ENCODE results near the gene CRTC3. TPM values are rescaled to one million over a fixed set of nuclear protein-coding genes. Genes with fewer than 3 reads are reported as not detected.
A peak's percentile ranks its signal among the peaks of the same experiment; 100 is the strongest.

The CRTC3 gene
- polyA plus RNA-seq, 4 donors = 3.8 to 25.4 (median 8.5) TPM

GRCh38 chr15:90529011-90529370, 732 bp upstream of the CRTC3 start:
- no peaks in the 10 kb centered on the region for H3K27me3 ChIP-seq (ENCODE audit: control insufficient read depth in 3 of 3, insufficient read depth in 3 of 3, low read length in 3 of 3)
- no peaks in the 10 kb centered on the region for H3K4me1 ChIP-seq (ENCODE audit: control insufficient read depth in 3 of 3, insufficient read depth in 2 of 3, low read depth in 1 of 3, low read length in 2 of 3)
- FAIRE-seq (no peak), DNase-seq (no peak)
- H3K9me3 ChIP-seq (ENCODE audit: control insufficient read depth in 2 of 2, insufficient read depth in 1 of 2, low read depth in 1 of 2, low read length in 1 of 2) = no peaks in the 10 kb centered on the region
- H3K36me3 ChIP-seq (ENCODE audit: control insufficient read depth in 3 of 3, insufficient read depth in 2 of 3, low read depth in 1 of 3, low read length in 3 of 3) = no peaks in the 10 kb centered on the region
- H3K27ac ChIP-seq (ENCODE audit: low read depth in 1 of 3, low read length in 2 of 3) = peak overlapping the region in 2 of 3 donors; percentile 70 to 95
- peak overlapping the region in 1 of 3 donors; percentile 76 for H3K4me3 ChIP-seq (ENCODE audit: low read depth in 1 of 3, low read length in 3 of 3)
- 76 to 85% (median 84%) methylated on average over 15 of the region's 15 CpGs for WGBS, 3 donors

GRCh38 chr15:90530250-90531051, 728 bp downstream of the CRTC3 start:
- no peak for FAIRE-seq
- Histone ChIP-seq H3K9me3 (ENCODE audit: control insufficient read depth in 2 of 2, insufficient read depth in 1 of 2, low read depth in 1 of 2, low read length in 1 of 2) (no peaks in the 10 kb centered on the region), H3K27me3 (ENCODE audit: control insufficient read depth in 3 of 3, insufficient read depth in 3 of 3, low read length in 3 of 3) (no peaks in the 10 kb centered on the region), H3K36me3 (ENCODE audit: control insufficient read depth in 3 of 3, insufficient read depth in 2 of 3, low read depth in 1 of 3, low read length in 3 of 3) (no peaks in the 10 kb centered on the region), H3K4me3 (ENCODE audit: low read depth in 1 of 3, low read length in 3 of 3) (peak overlapping the region; percentile 87 to 98 (median 95)), H3K27ac (ENCODE audit: low read depth in 1 of 3, low read length in 2 of 3) (peak overlapping the region; percentile 71 to 95 (median 81)), H3K4me1 (ENCODE audit: control insufficient read depth in 3 of 3, insufficient read depth in 2 of 3, low read depth in 1 of 3, low read length in 2 of 3) (peaks cover 0 to 1% (median 0%) of the 10 kb centered on the region in 3 donors)
- WGBS, 3 donors = 0 to 1% (median 1%) methylated on average over 50 to 76 of the region's 76 CpGs
- peak; percentile 44 to 80 for DNase-seq

GRCh38 chr15:90531147-90531546, 1.4 kb downstream of the CRTC3 start:
- DNase-seq = no peak
- 35 to 44% (median 42%) methylated on average over 4 of the region's 4 CpGs for WGBS, 3 donors
- no peaks in the 10 kb centered on the region for H3K9me3 ChIP-seq (ENCODE audit: control insufficient read depth in 2 of 2, insufficient read depth in 1 of 2, low read depth in 1 of 2, low read length in 1 of 2)
- no peaks in the 10 kb centered on the region for H3K27me3 ChIP-seq (ENCODE audit: control insufficient read depth in 3 of 3, insufficient read depth in 3 of 3, low read length in 3 of 3)
- peak overlapping the region in 2 of 3 donors; percentile 95 to 98 for H3K4me3 ChIP-seq (ENCODE audit: low read depth in 1 of 3, low read length in 3 of 3)
- no peaks in the 10 kb centered on the region for H3K36me3 ChIP-seq (ENCODE audit: control insufficient read depth in 3 of 3, insufficient read depth in 2 of 3, low read depth in 1 of 3, low read length in 3 of 3)
- peaks cover under 1 to 4% (median 3%) of the 10 kb centered on the region in 3 donors for H3K4me1 ChIP-seq (ENCODE audit: control insufficient read depth in 3 of 3, insufficient read depth in 2 of 3, low read depth in 1 of 3, low read length in 2 of 3)
- H3K27ac ChIP-seq (ENCODE audit: low read depth in 1 of 3, low read length in 2 of 3) = peak overlapping the region in 1 of 3 donors; percentile 71
- FAIRE-seq = no peak

- Histone ChIP-seq H3K4me1 (ENCODE audit: control insufficient read depth in 3 of 3, insufficient read depth in 2 of 3, low read depth in 1 of 3, low read length in 2 of 3) (peaks cover 3 to 8% (median 4%) of the 10 kb centered on the region in 3 donors), H3K27me3 (ENCODE audit: control insufficient read depth in 3 of 3, insufficient read depth in 3 of 3, low read length in 3 of 3) (no peaks in the 10 kb centered on the region), H3K4me3 (ENCODE audit: low read depth in 1 of 3, low read length in 3 of 3) (no peak overlapping the region), H3K27ac (ENCODE audit: low read depth in 1 of 3, low read length in 2 of 3) (no peak overlapping the region), H3K9me3 (ENCODE audit: control insufficient read depth in 2 of 2, insufficient read depth in 1 of 2, low read depth in 1 of 2, low read length in 1 of 2) (no peaks in the 10 kb centered on the region), H3K36me3 (ENCODE audit: control insufficient read depth in 3 of 3, insufficient read depth in 2 of 3, low read depth in 1 of 3, low read length in 3 of 3) (peaks cover 0 to 9% (median 0%) of the 10 kb centered on the region in 3 donors)
- no peak for DNase-seq
- whole genome bisulfite sequencing, 3 donors = 84 to 87% (median 86%) methylated on average over 5 of the region's 5 CpGs
- FAIRE-seq = no peak
These were observed 5.5 kb downstream of the CRTC3 start for GRCh38 chr15:90535254-90535653.

GRCh38 chr15:90539789-90540188, 10.1 kb downstream of the CRTC3 start:
- FAIRE-seq (no peak), DNase-seq (no peak)
- peaks cover 0 to 18% (median 2%) of the 10 kb centered on the region in 3 donors for H3K36me3 ChIP-seq (ENCODE audit: control insufficient read depth in 3 of 3, insufficient read depth in 2 of 3, low read depth in 1 of 3, low read length in 3 of 3)
- H3K4me3 ChIP-seq (ENCODE audit: low read depth in 1 of 3, low read length in 3 of 3) = no peak overlapping the region
- H3K27me3 ChIP-seq (ENCODE audit: control insufficient read depth in 3 of 3, insufficient read depth in 3 of 3, low read length in 3 of 3) = no peaks in the 10 kb centered on the region
- peak overlapping the region in 1 of 3 donors; percentile 48 for H3K27ac ChIP-seq (ENCODE audit: low read depth in 1 of 3, low read length in 2 of 3)
- no peaks in the 10 kb centered on the region for H3K9me3 ChIP-seq (ENCODE audit: control insufficient read depth in 2 of 2, insufficient read depth in 1 of 2, low read depth in 1 of 2, low read length in 1 of 2)
- 73 to 90% (median 77%) methylated on average over 10 of the region's 10 CpGs for WGBS, 3 donors
- peaks cover 3 to 8% (median 4%) of the 10 kb centered on the region in 3 donors for H3K4me1 ChIP-seq (ENCODE audit: control insufficient read depth in 3 of 3, insufficient read depth in 2 of 3, low read depth in 1 of 3, low read length in 2 of 3)

- 70 to 80% (median 71%) methylated on average over 3 of the region's 3 CpGs for WGBS, 3 donors
- DNase-seq = no peak
- Histone ChIP-seq H3K4me3 (ENCODE audit: low read depth in 1 of 3, low read length in 3 of 3) (no peak overlapping the region), H3K4me1 (ENCODE audit: control insufficient read depth in 3 of 3, insufficient read depth in 2 of 3, low read depth in 1 of 3, low read length in 2 of 3) (peaks cover 0 to 8% (median under 1%) of the 10 kb centered on the region in 3 donors), H3K27ac (ENCODE audit: low read depth in 1 of 3, low read length in 2 of 3) (no peak overlapping the region), H3K27me3 (ENCODE audit: control insufficient read depth in 3 of 3, insufficient read depth in 3 of 3, low read length in 3 of 3) (no peaks in the 10 kb centered on the region), H3K9me3 (ENCODE audit: control insufficient read depth in 2 of 2, insufficient read depth in 1 of 2, low read depth in 1 of 2, low read length in 1 of 2) (no peaks in the 10 kb centered on the region), H3K36me3 (ENCODE audit: control insufficient read depth in 3 of 3, insufficient read depth in 2 of 3, low read depth in 1 of 3, low read length in 3 of 3) (peaks cover 0 to 18% (median 2%) of the 10 kb centered on the region in 3 donors)
- FAIRE-seq = no peak
These were observed 11.0 kb downstream of the CRTC3 start for GRCh38 chr15:90540768-90541167.

GRCh38 chr15:90545095-90545494, 15.4 kb downstream of the CRTC3 start:
- DNase-seq (no peak), FAIRE-seq (no peak)
- Histone ChIP-seq H3K9me3 (ENCODE audit: control insufficient read depth in 2 of 2, insufficient read depth in 1 of 2, low read depth in 1 of 2, low read length in 1 of 2) (no peaks in the 10 kb centered on the region), H3K27me3 (ENCODE audit: control insufficient read depth in 3 of 3, insufficient read depth in 3 of 3, low read length in 3 of 3) (no peaks in the 10 kb centered on the region), H3K4me1 (ENCODE audit: control insufficient read depth in 3 of 3, insufficient read depth in 2 of 3, low read depth in 1 of 3, low read length in 2 of 3) (no peaks in the 10 kb centered on the region), H3K27ac (ENCODE audit: low read depth in 1 of 3, low read length in 2 of 3) (no peak overlapping the region), H3K4me3 (ENCODE audit: low read depth in 1 of 3, low read length in 3 of 3) (no peak overlapping the region), H3K36me3 (ENCODE audit: control insufficient read depth in 3 of 3, insufficient read depth in 2 of 3, low read depth in 1 of 3, low read length in 3 of 3) (peaks cover 0 to 22% (median 2%) of the 10 kb centered on the region in 3 donors)
- WGBS, 3 donors = 92 to 98% (median 97%) methylated on average over 7 of the region's 7 CpGs

- 65 to 92% (median 71%) methylated on average over 2 of the region's 2 CpGs for WGBS, 3 donors
- Histone ChIP-seq H3K4me1 (ENCODE audit: control insufficient read depth in 3 of 3, insufficient read depth in 2 of 3, low read depth in 1 of 3, low read length in 2 of 3) (no peaks in the 10 kb centered on the region), H3K4me3 (ENCODE audit: low read depth in 1 of 3, low read length in 3 of 3) (no peak overlapping the region), H3K9me3 (ENCODE audit: control insufficient read depth in 2 of 2, insufficient read depth in 1 of 2, low read depth in 1 of 2, low read length in 1 of 2) (no peaks in the 10 kb centered on the region), H3K36me3 (ENCODE audit: control insufficient read depth in 3 of 3, insufficient read depth in 2 of 3, low read depth in 1 of 3, low read length in 3 of 3) (peaks cover 0 to 27% (median 0%) of the 10 kb centered on the region in 3 donors), H3K27ac (ENCODE audit: low read depth in 1 of 3, low read length in 2 of 3) (no peak overlapping the region), H3K27me3 (ENCODE audit: control insufficient read depth in 3 of 3, insufficient read depth in 3 of 3, low read length in 3 of 3) (no peaks in the 10 kb centered on the region)
- DNase-seq (no peak), FAIRE-seq (no peak)
These were observed 17.8 kb downstream of the CRTC3 start for GRCh38 chr15:90547540-90547939.
